ENCODE results near the gene TET1. TPM values are rescaled to one million over a fixed set of nuclear protein-coding genes. Genes with fewer than 3 reads are reported as not detected.

Gene TET1
- total RNA-seq, 8 experiments from 2014 or later: 0.10 to 29.8 (median 23.4) TPM

- Histone ChIP-seq H3K27ac (no peak overlapping the region), H3K4me1 (replicated peaks in 1 of 2) (no peaks in the 10 kb centered on the region), H3K4me3 (no peak overlapping the region)
- in situ Hi-C loops (cut with MboI; ENCODE audit: low pct_unique_long_range_greater_than_20kb in 2 of 9, low sequenced_read_pairs in 9 of 9, unreplicated experiment in 9 of 9): loop anchor here in 1 of 9 experiments (25.0 kb wide), 1 partner anchor 159 kb away; the partner anchor contains the start of gene CCAR1
- WGBS, 10 experiments: 0 to 92% (median 52%) methylated on average over 1 to 3 of the region's 6 CpGs; no CpG with 5 or more reads in 5 of the 10 experiments
- ATAC-seq (replicated peaks in 6 of 8): peak in 3 of 8 experiments; percentile 88 to 91 (median 90)
These were observed 7.0 kb upstream of the TET1 start for GRCh38 chr10:68553138-68553537.

- H3K4me3 ChIP-seq: no peak overlapping the region
- WGBS, 10 experiments: 0 to 100% (median 94%) methylated on average over 1 to 3 of the region's 3 CpGs; no CpG with 5 or more reads in 2 of the 10 experiments
- in situ Hi-C loops (cut with MboI; ENCODE audit: low pct_unique_long_range_greater_than_20kb in 2 of 9, low sequenced_read_pairs in 9 of 9, unreplicated experiment in 9 of 9): loop anchor here in 1 of 9 experiments (25.0 kb wide), 1 partner anchor 159 kb away; the partner anchor contains the start of gene CCAR1
- H3K27ac ChIP-seq: no peak overlapping the region
- H3K4me1 ChIP-seq (replicated peaks in 1 of 2): no peaks in the 10 kb centered on the region
- ATAC-seq (replicated peaks in 6 of 8): no peak
These were observed 6.5 kb upstream of the TET1 start for GRCh38 chr10:68553599-68553998.

GRCh38 chr10:68558478-68558877 lies 1.7 kb upstream of the TET1 start:
- in situ Hi-C loops (cut with MboI; ENCODE audit: low pct_unique_long_range_greater_than_20kb in 2 of 9, low sequenced_read_pairs in 9 of 9, unreplicated experiment in 9 of 9): loop anchor here in 1 of 9 experiments (25.0 kb wide), 1 partner anchor 154 kb away; the partner anchor contains the start of gene CCAR1
- peaks cover 3 to 5% of the 10 kb centered on the region in 2 donors for H3K4me1 ChIP-seq (replicated peaks in 1 of 2)
- no peak overlapping the region for H3K27ac ChIP-seq
- WGBS, 10 experiments: 85 to 100% (median 98%) methylated on average over 1 to 2 of the region's 2 CpGs; no CpG with 5 or more reads in 4 of the 10 experiments
- no peak overlapping the region for H3K4me3 ChIP-seq
- ATAC-seq (replicated peaks in 6 of 8): no peak

- no peak overlapping the region for H3K4me3 ChIP-seq
- 39 to 100% (median 78%) methylated on average over 1 to 3 of the region's 4 CpGs for WGBS, 10 experiments
- peaks cover 5% of the 10 kb centered on the region in 2 donors for H3K4me1 ChIP-seq (replicated peaks in 1 of 2)
- no peak overlapping the region for H3K27ac ChIP-seq
- ATAC-seq (replicated peaks in 6 of 8): peak in 1 of 8 experiments; percentile 25
- in situ Hi-C loops (cut with MboI; ENCODE audit: low pct_unique_long_range_greater_than_20kb in 2 of 9, low sequenced_read_pairs in 9 of 9, unreplicated experiment in 9 of 9): loop anchor here in 1 of 9 experiments (25.0 kb wide), 1 partner anchor 153 kb away; the partner anchor contains the start of gene CCAR1
These were observed 886 bp upstream of the TET1 start for GRCh38 chr10:68559251-68559650.

- Histone ChIP-seq H3K4me1 (replicated peaks in 1 of 2) (peaks cover 5% of the 10 kb centered on the region in 2 donors), H3K27ac (no peak overlapping the region), H3K4me3 (peak overlapping the region; percentile 54 to 98 (median 61))
- ATAC-seq (replicated peaks in 6 of 8): peak in 4 of 8 experiments; percentile 3 to 36 (median 21)
- 0 to 94% (median 61%) methylated on average over 1 to 6 of the region's 6 CpGs; no CpG with 5 or more reads in 2 of the 10 experiments for WGBS, 10 experiments
- in situ Hi-C loops (cut with MboI; ENCODE audit: low pct_unique_long_range_greater_than_20kb in 2 of 9, low sequenced_read_pairs in 9 of 9, unreplicated experiment in 9 of 9): loop anchor here in 1 of 9 experiments (25.0 kb wide), 1 partner anchor 152 kb away; the partner anchor contains the start of gene CCAR1
These were observed 324 bp upstream of the TET1 start for GRCh38 chr10:68559841-68560185.

GRCh38 chr10:68560943-68561864 lies 1.1 kb downstream of the TET1 start:
- peak; percentile 18 to 76 (median 64) for ATAC-seq (replicated peaks in 6 of 8)
- peak overlapping the region; percentile 54 to 98 (median 61) for H3K4me3 ChIP-seq
- in situ Hi-C loops (cut with MboI; ENCODE audit: low pct_unique_long_range_greater_than_20kb in 2 of 9, low sequenced_read_pairs in 9 of 9, unreplicated experiment in 9 of 9): loop anchor here in 1 of 9 experiments (25.0 kb wide), 1 partner anchor 151 kb away; the partner anchor contains the start of gene CCAR1
- H3K4me1 ChIP-seq (replicated peaks in 1 of 2): peaks cover 5 to 10% of the 10 kb centered on the region in 2 donors
- WGBS, 10 experiments: 0 to 20% (median 0%) methylated on average over 1 to 7 of the region's 55 CpGs; no CpG with 5 or more reads in 4 of the 10 experiments
- H3K27ac ChIP-seq: peak overlapping the region in 1 of 2 donors; percentile 51

GRCh38 chr10:68561865-68562649 lies 1.9 kb downstream of the TET1 start:
- H3K4me3 ChIP-seq: peak overlapping the region; percentile 54 to 98 (median 61)
- in situ Hi-C loops (cut with MboI; ENCODE audit: low pct_unique_long_range_greater_than_20kb in 2 of 9, low sequenced_read_pairs in 9 of 9, unreplicated experiment in 9 of 9): loop anchor here in 1 of 9 experiments (25.0 kb wide), 1 partner anchor 150 kb away; the partner anchor contains the start of gene CCAR1
- peak in 6 of 8 experiments; percentile 40 to 71 (median 67) for ATAC-seq (replicated peaks in 6 of 8)
- peaks cover 5 to 10% of the 10 kb centered on the region in 2 donors for H3K4me1 ChIP-seq (replicated peaks in 1 of 2)
- peak overlapping the region; percentile 40 to 51 for H3K27ac ChIP-seq
- 0 to 49% (median 3%) methylated on average over 2 to 17 of the region's 28 CpGs for WGBS, 10 experiments

- in situ Hi-C loops (cut with MboI; ENCODE audit: low pct_unique_long_range_greater_than_20kb in 2 of 9, low sequenced_read_pairs in 9 of 9, unreplicated experiment in 9 of 9): loop anchor here in 1 of 9 experiments (25.0 kb wide), 1 partner anchor 149 kb away; the partner anchor contains the start of gene CCAR1
- H3K27ac ChIP-seq: peak overlapping the region; percentile 36 to 60
These were observed 2.8 kb downstream of the TET1 start for GRCh38 chr10:68562661-68563570.

GRCh38 chr10:68564712-68565111 lies 4.6 kb downstream of the TET1 start:
- no peak overlapping the region for H3K4me3 ChIP-seq
- WGBS, 10 experiments: 69 to 100% (median 100%) methylated on average over 1 to 4 of the region's 4 CpGs; no CpG with 5 or more reads in 3 of the 10 experiments
- in situ Hi-C loops (cut with MboI; ENCODE audit: low pct_unique_long_range_greater_than_20kb in 2 of 9, low sequenced_read_pairs in 9 of 9, unreplicated experiment in 9 of 9): loop anchor here in 1 of 9 experiments (25.0 kb wide), 1 partner anchor 148 kb away; the partner anchor contains the start of gene CCAR1
- ATAC-seq (replicated peaks in 6 of 8): no peak
- H3K4me1 ChIP-seq (replicated peaks in 1 of 2): peaks cover 5 to 7% of the 10 kb centered on the region in 2 donors
- H3K27ac ChIP-seq: no peak overlapping the region

More at GRCh38 chr10:68562661-68563570, 2.8 kb downstream of the TET1 start:
- Histone ChIP-seq H3K4me1 (replicated peaks in 1 of 2) (peaks cover 5 to 10% of the 10 kb centered on the region in 2 donors), H3K4me3 (peak overlapping the region; percentile 54 to 98 (median 61))
- ATAC-seq (replicated peaks in 6 of 8): peak in 5 of 8 experiments; percentile 3 to 29 (median 11)
- 0 to 19% (median 2%) methylated on average over 3 to 12 of the region's 12 CpGs for WGBS, 10 experiments

GRCh38 chr10:68565658-68566057 lies 5.5 kb downstream of the TET1 start:
- 46 to 96% (median 82%) methylated on average over 2 to 3 of the region's 3 CpGs; no CpG with 5 or more reads in 3 of the 10 experiments for WGBS, 10 experiments
- peaks cover 5% of the 10 kb centered on the region in 2 donors for H3K4me1 ChIP-seq (replicated peaks in 1 of 2)
- no peak for ATAC-seq (replicated peaks in 6 of 8)
- in situ Hi-C loops (cut with MboI; ENCODE audit: low pct_unique_long_range_greater_than_20kb in 2 of 9, low sequenced_read_pairs in 9 of 9, unreplicated experiment in 9 of 9): loop anchor here in 1 of 9 experiments (25.0 kb wide), 1 partner anchor 147 kb away; the partner anchor contains the start of gene CCAR1
- H3K4me3 ChIP-seq: no peak overlapping the region
- no peak overlapping the region for H3K27ac ChIP-seq

- in situ Hi-C loops (cut with MboI; ENCODE audit: low pct_unique_long_range_greater_than_20kb in 2 of 9, low sequenced_read_pairs in 9 of 9, unreplicated experiment in 9 of 9): loop anchor here in 1 of 9 experiments (25.0 kb wide), 1 partner anchor 146 kb away; the partner anchor contains the start of gene CCAR1
- ATAC-seq (replicated peaks in 6 of 8): no peak
- WGBS, 10 experiments: 71 to 100% (median 97%) methylated on average over 1 of the region's 1 CpG; no CpG with 5 or more reads in 4 of the 10 experiments
These were observed 6.2 kb downstream of the TET1 start for GRCh38 chr10:68566351-68566750.

More at GRCh38 chr10:68566351-68566750, 6.2 kb downstream of the TET1 start:
- H3K4me3 ChIP-seq: no peak overlapping the region
- H3K27ac ChIP-seq: no peak overlapping the region
- peaks cover 5% of the 10 kb centered on the region in 2 donors for H3K4me1 ChIP-seq (replicated peaks in 1 of 2)

All from motor neuron (in vitro differentiated cells).